NB4 (cell line): Measurements from ENCODE around the gene HDAC4.

ENCODE experiments used
- DNase-seq: peaks from one replicate; pipeline ENCODE4 v3.0.0; 2010; ENCODE audit warnings: low read depth
- H3K4me3 ChIP-seq: one replicate; pipeline ENCODE4 v1.5.1; 2011; ENCODE audit warnings: mild to moderate bottlenecking, low read depth, low read length, moderate library complexity
- CTCF ChIP-seq: IDR thresholded peaks from one replicate; pipeline ENCODE4 v1.5.1; 2012; ENCODE audit warnings: low read depth, low read length
- MAX ChIP-seq: IDR thresholded peaks from 2 replicates; pipeline ENCODE4 v1.6.1; 2011; ENCODE audit warnings: low read depth, low read length
- MYC ChIP-seq: IDR thresholded peaks from 2 replicates; pipeline ENCODE4 v1.6.1; 2011; ENCODE audit warnings: low read depth, low read length
- POLR2A ChIP-seq: IDR thresholded peaks from 2 replicates; pipeline ENCODE4 v1.6.1; 2011; ENCODE audit warnings: mild to moderate bottlenecking; ENCODE audit not compliant: insufficient read length; ENCODE audit errors: extremely low read depth

Gene HDAC4

GRCh38 chr2:239271882-239272281 is 128.9 kb downstream of the HDAC4 start:
- DNase-seq = no peak
- TF ChIP-seq MAX (no peak), MYC (no peak), POLR2A (no peak), CTCF (no peak)
- no peak overlapping the region for H3K4me3 ChIP-seq

DNA sequence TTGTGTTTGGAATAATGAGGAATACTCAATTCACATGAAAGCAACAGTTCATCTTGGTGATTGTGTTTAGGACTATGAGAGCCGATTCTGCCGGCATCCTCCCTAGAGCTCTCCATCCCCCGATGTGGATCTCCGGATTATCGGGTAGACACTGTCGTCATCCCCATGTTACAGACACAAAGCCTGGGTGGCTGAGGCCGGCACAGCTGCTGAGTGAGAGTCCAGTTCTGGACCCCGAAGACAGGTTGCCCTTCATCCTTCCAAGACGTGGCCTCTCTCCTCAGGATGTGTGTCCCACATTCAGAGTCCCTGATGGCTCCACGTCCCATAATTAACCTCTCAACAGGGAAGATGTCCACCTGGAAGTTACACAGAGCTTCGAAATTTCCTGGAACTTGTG is 129.3 kb downstream of the HDAC4 start:
- TF ChIP-seq CTCF = no peak
- TF ChIP-seq MYC = no peak
- TF ChIP-seq POLR2A = no peak
- TF ChIP-seq MAX = no peak
- no peak for DNase-seq

DNA sequence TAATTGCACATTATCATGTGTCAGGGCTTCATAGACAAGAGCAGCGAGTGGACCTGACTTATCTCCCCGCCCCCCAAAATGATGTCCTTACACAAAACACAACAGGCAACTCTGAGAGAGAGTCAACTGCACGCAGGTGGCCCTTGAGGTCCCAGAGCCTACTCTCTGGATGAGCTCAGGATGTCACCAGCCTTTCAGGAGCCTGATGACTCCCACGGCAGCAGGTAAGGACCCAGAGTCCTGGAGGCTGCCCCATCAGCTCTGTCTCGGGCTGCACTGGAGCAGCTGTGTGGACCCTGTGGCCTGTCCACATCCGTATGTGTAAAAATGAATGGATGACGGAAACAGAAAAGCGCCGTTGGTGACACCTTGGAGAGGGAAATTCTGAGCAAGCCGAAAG is 130.9 kb downstream of the HDAC4 start:
- no peak overlapping the region for H3K4me3 ChIP-seq
- no peak for DNase-seq
- TF ChIP-seq MAX = no peak
- no peak for TF ChIP-seq MYC
- TF ChIP-seq CTCF = no peak
- TF ChIP-seq POLR2A = no peak

More for the DNA sequence above, 129.3 kb downstream of the HDAC4 start:
- no peak overlapping the region for H3K4me3 ChIP-seq

GRCh38 chr2:239269173-239269885 is 131.5 kb downstream of the HDAC4 start:
- peak; percentile 40 for DNase-seq
- TF ChIP-seq POLR2A (no peak), MAX (no peak), CTCF (no peak), MYC (no peak)
- no peak overlapping the region for H3K4me3 ChIP-seq

DNA sequence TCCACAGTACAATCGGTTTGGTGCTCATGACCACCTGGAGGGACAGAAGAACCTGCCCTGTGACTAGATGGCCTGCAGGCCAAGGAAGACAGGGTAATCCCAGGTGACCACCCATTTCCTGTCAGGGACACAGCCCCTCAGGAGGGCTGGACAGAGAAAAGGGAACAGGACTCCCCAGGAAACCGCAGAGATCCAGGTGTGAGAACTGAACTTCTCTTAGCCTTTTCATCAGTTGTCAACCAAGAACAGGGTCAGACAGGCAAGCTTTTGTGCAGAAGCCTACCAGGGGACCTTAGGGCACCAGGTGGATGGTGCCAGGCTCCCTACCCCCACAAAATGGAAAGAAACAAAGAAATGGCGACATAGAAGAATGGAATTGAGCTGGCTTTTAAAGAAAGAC is 132.3 kb downstream of the HDAC4 start:
- TF ChIP-seq MAX = no peak
- peak; percentile 55 for DNase-seq
- no peak overlapping the region for H3K4me3 ChIP-seq

DNA sequence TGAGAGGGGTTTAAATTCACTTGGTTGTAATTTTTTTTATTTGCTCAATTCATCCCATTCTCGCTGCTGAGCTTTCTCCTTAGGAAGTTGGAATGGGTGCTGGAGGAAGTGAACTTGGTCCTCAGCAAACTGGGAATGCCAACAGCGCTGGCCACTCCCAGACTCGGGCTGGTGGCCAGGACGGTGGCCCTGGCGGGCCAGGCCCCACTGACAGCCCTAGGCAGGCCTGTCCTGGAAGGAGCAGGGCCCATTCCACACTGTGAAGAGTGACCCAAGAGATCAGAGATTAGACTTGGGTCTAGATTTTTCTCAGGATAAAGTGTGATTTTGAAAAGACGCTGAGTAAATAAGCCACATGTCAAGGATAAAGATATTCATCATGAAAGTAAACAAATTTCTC is 132.7 kb downstream of the HDAC4 start:
- no peak for DNase-seq
- peak overlapping the region; percentile 32 for H3K4me3 ChIP-seq
- TF ChIP-seq MAX (no peak), MYC (no peak), POLR2A (no peak), CTCF (no peak)
